HG03521 (cell line): ENCODE measurements around the gene BOC.

Experiments used
- ATAC-seq: cut with Tn5 transposase; IDR thresholded peaks from one replicate; pipeline ENCODE4 v1.9.1; 2021; ENCODE audit warnings: mild to moderate bottlenecking, moderate library complexity; ENCODE audit not compliant: unreplicated experiment

BOC gene

GRCh38 chr3:113185194-113185835 lies 26.0 kb upstream of the BOC start:
- no peak for ATAC-seq

GRCh38 chr3:113186566-113186965 lies 24.8 kb upstream of the BOC start:
- ATAC-seq = no peak

GRCh38 chr3:113193288-113193687 lies 18.1 kb upstream of the BOC start:
- ATAC-seq = no peak

- no peak for ATAC-seq
Measured at GRCh38 chr3:113193719-113194118, 17.6 kb upstream of the BOC start.

GRCh38 chr3:113194823-113195401 lies 16.4 kb upstream of the BOC start:
- ATAC-seq = no peak

- ATAC-seq = no peak
Measured at GRCh38 chr3:113200351-113200750, 11.0 kb upstream of the BOC start.

- ATAC-seq = no peak
Measured at GRCh38 chr3:113200946-113201345, 10.4 kb upstream of the BOC start.

- ATAC-seq = no peak
Measured at GRCh38 chr3:113204371-113204770, 7.0 kb upstream of the BOC start.

GRCh38 chr3:113205481-113205880 lies 5.9 kb upstream of the BOC start:
- no peak for ATAC-seq

GRCh38 chr3:113210604-113211329 lies 590 bp upstream of the BOC start:
- no peak for ATAC-seq

- no peak for ATAC-seq
Measured at GRCh38 chr3:113212150-113212843, 940 bp downstream of the BOC start.

- ATAC-seq = no peak
Measured at GRCh38 chr3:113212844-113213375, 1.6 kb downstream of the BOC start.

- ATAC-seq = no peak
Measured at GRCh38 chr3:113213896-113214587, 2.7 kb downstream of the BOC start.

GRCh38 chr3:113214917-113215595 lies 3.7 kb downstream of the BOC start:
- no peak for ATAC-seq

GRCh38 chr3:113216393-113216792 lies 5.0 kb downstream of the BOC start:
- no peak for ATAC-seq

- ATAC-seq = no peak
Measured at GRCh38 chr3:113218011-113218680, 6.8 kb downstream of the BOC start.

- ATAC-seq = no peak
Measured at GRCh38 chr3:113218681-113219045, 7.3 kb downstream of the BOC start.

- ATAC-seq = no peak
Measured at GRCh38 chr3:113219605-113220300, 8.4 kb downstream of the BOC start.

- ATAC-seq = no peak
Measured at GRCh38 chr3:113220721-113221120, 9.4 kb downstream of the BOC start.
